ENCODE data around the gene COMMD7. TPM values are rescaled to one million over a fixed set of nuclear protein-coding genes. Genes with fewer than 3 reads are reported as not detected.

Gene COMMD7
- total RNA-seq, 1 experiment from 2014 or later = 61.8 TPM

DNA sequence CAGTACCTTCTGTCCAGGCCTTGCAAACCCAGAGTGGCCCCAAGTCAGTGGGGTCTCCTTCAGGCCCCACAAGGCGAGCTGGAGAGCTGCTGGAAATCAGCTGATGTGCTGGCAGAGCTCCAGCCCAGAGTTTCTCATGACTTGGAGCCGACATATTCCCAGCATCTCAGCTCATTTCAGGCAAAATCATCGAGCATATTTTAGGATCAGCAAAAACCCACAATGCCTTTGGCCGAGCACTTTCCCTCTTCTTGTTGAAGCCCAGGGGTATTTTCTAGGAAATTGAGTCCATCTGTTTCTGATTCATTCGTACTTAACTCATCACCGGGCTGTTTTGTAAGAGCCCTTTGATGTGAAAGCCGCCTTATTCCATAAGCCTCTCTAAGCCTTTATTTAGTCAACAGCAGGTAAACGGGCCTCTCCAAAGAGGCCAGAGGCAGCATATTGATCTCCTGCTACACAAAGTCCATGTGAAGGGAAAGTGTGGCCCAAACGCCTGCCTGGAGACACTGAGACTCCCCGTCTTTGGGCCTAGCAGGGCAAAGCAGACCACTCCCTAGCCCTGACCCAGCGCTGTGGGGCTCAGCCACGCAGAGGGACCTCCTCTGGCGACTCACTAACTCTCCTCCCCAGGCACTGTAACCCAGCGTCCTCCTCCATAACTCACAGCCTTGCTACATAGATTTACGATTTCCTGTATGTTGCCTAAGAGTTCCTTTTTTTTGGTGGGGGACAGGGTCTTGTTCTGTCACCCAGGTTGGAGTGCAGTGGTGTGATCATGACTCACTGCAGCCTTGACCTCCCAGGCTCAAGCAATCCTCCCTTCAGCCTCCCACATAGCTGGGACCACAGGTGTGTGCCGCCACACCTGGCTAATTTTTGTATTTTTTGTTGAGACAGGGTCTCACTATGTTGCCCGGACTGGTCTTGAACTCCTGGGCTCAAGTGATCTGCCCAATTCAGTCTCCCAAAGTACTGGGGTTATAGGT is 57.4 kb downstream of the COMMD7 start:
- DNase-seq (ENCODE audit: low spot score) = no peak
- in situ Hi-C loops (cut with HindIII; ENCODE audit: low sequenced_read_pairs) = loop anchor here (25.0 kb wide), 1 partner anchor 101 kb away; no protein-coding TSS in a partner anchor

DNA sequence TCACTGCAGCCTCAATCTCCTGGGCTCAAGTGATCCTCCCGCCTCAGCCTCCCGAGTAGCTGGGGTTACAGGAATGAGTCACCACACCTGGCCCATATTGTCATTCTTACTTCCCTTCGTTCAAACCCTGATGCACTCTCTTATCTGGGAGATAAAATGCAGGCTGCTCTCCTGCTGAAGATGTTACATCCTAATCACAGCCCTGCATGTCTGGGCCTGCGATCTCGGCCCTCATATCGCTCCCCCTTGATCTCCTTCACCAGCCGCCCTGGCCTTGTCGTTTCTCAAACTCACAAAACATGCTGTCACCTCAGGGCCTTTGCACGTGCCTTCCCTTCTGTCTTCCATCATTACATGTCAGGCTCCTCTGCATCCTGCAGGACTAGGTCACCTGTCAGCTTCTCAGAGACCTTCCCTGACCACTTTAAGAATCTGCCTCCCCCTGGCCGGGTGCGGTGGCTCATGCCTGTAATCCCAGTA is 60.7 kb downstream of the COMMD7 start:
- in situ Hi-C loops (cut with HindIII; ENCODE audit: low sequenced_read_pairs) = loop anchor here (25.0 kb wide), 1 partner anchor 105 kb away; no protein-coding TSS in a partner anchor
- no peak for DNase-seq (ENCODE audit: low spot score)

DNA sequence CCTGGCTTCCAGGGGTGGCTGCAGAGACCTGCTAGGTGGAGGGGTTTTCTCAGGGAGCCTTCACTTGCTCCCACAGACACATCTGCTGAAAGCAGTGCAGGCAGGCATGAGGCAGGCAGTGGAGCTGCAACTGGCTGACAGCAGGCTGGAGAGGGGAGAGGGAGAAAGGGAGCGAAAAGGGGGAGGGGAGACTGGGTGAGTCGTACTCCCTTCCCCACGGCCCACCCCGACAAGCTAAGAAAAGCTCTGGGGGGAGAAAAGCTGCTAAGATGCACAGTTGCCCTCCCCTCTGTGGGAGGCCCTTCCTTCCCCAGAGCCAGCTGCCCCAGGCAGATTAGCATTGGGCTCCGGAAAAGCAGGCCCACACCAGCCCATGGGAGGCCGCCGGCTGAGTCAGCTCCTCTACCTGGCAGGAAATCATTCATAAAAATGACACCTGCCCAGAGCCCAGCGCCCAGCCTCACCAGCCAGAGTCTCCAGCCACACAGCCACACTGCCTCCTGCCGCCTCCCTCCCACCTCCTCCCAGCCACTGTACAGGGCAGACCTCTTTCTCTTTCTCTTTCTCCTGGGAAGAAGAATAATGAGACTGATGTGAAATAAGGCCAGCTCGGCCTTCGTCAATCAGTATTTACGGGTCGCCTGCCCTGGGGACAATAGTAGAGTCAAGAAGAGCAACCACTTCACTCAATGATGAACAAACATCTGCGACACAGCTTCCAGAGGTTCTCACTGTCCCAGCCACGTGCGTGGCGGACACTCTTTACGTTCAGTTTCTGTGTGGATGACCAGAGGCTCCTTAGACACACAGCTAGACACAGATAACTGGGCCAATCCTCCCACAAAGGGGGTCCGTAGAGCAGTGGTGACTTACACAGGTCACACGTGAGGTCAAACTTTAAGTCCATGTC is 61.8 kb downstream of the COMMD7 start:
- in situ Hi-C loops (cut with HindIII; ENCODE audit: low sequenced_read_pairs) = loop anchor here (25.0 kb wide), 1 partner anchor 106 kb away; no protein-coding TSS in a partner anchor
- DNase-seq (ENCODE audit: low spot score) = no peak

DNA sequence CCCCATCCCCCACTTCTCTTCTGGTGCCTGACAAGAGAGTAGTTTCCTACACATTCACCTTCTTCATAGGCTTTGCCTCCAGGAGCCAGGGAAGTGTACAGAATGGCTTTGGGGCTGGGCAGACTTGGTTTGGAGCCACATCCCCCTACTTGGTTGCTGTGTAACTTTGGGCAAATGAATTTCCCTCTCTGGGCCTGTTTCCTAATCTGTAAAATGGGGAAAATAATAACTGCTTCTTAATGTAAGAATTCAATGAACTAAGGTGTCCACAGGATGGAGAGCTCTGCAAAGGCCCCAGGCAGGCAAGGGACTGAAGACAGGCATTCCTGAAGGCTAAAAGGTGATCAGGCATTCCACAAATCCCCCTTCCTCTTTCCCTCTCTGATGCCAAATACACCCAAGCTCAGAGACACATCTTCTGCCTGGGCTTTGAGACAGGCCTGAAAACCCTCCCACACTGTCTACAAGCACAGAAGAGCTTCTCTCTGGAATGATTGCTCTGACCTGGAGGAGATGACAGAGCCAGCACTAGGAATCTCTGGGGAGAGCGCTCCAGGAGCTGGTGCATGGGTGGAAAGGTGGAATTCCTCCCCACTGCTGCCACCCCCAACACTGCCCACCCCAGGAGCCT is 62.6 kb downstream of the COMMD7 start:
- in situ Hi-C loops (cut with HindIII; ENCODE audit: low sequenced_read_pairs) = loop anchor here (25.0 kb wide), 1 partner anchor 107 kb away; no protein-coding TSS in a partner anchor
- DNase-seq (ENCODE audit: low spot score) = no peak

DNA sequence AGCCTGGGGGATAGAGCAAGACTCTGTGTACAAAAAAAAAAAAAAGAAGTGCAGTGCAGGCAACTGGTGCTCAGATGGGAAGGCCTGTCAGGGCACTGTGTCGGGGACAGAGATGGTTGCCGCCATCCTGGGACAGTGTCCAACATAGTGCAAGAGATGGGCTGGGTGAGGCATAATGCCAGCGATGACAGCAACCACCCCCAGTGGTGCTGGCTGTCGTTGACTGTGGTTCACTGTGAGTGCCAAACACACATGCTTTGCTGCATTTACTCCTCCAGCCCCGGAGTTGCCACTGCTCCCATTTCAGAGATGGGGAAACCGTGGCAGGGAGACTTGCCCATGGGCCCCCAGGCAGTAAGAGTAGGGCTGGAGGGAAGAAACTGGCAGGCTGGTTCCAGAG is 64.3 kb downstream of the COMMD7 start:
- in situ Hi-C loops (cut with HindIII; ENCODE audit: low sequenced_read_pairs) = loop anchor here (25.0 kb wide), 1 partner anchor 108 kb away; no protein-coding TSS in a partner anchor
- peak; percentile 81 for DNase-seq (ENCODE audit: low spot score)

GRCh38 chr20:32675223-32675975 is 67.9 kb downstream of the COMMD7 start:
- no peak for DNase-seq (ENCODE audit: low spot score)
- in situ Hi-C loops (cut with HindIII; ENCODE audit: low sequenced_read_pairs) = loop anchor here (25.0 kb wide), 1 partner anchor 112 kb away; no protein-coding TSS in a partner anchor

- DNase-seq (ENCODE audit: low spot score) = no peak
- in situ Hi-C loops (cut with HindIII; ENCODE audit: low sequenced_read_pairs) = no loop called here
Observed at GRCh38 chr20:32674362-32674789, 68.9 kb downstream of the COMMD7 start.

DNA sequence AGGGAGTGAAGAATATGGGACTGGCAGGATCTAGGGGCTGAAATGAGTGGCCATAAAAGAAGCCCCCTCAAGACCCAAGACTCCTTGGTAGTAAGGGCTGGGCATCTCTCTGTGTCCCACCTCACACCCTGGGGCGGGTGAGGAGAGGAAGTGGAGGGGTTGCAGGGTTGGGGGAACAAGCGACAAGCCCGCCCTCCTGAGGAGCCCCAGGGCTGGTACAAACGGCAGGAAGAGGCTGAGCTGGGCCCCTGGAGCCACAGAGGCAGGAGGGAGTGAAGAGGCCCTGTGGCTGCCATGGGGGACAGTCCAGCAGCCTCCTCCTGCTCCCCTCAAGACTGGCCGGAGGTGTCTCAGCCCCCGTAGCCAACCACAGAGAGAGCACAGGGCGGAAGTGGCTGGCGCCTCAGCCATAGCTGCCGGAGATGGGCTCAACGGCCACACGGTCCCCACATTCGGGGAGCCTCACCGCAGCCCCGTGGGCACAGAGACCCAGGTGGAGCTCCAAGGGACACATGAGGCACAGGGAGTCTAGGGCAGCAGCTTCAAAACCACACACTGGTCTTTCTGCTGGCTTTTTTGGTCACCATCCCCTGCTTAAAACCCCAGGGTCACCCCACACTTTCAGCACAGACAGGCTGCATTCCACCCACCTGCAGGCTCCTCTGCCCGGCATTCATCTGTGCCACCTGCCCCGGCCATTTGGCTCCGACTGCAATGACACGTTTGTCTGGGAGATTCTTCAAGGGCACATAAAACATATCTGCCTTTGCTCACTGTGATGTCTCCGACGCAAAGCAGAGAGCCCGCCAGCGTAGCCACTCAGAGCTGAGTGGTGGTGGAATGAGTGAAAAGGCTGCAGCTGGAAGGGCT is 70.0 kb downstream of the COMMD7 start:
- in situ Hi-C loops (cut with HindIII; ENCODE audit: low sequenced_read_pairs) = no loop called here
- DNase-seq (ENCODE audit: low spot score) = no peak

DNA sequence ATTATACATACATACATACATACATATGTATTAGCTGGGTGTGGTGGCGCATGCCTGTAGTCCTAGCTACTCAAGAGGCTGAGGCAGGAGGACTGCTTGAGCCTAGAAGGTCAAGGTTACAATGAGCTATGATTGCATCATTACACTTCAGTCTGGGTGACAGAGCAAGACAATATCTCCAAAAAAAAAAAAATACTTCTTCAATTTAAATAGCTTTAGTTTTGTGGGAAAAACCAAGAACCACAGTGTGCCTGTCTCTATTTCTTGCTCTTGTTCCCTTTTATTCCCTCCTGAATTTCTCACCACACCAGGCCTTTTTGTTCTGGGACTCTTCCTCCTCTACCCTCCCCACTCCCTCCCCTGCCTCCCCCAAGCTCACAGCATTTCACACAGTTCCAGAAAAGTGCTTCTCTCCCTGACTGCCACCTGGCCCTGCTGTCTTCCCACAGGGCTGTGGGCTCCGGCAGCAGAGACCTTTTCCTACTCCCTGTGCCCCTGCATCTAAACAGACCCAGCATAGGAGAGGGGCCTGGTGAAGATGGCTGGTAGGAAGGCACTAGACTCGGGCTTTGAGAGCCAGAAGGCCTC is 70.8 kb downstream of the COMMD7 start:
- in situ Hi-C loops (cut with HindIII; ENCODE audit: low sequenced_read_pairs) = no loop called here
- peak; percentile 36 for DNase-seq (ENCODE audit: low spot score)

- no peak for DNase-seq (ENCODE audit: low spot score)
- in situ Hi-C loops (cut with HindIII; ENCODE audit: low sequenced_read_pairs) = no loop called here
Observed at GRCh38 chr20:32670773-32671455, 72.4 kb downstream of the COMMD7 start.

DNA sequence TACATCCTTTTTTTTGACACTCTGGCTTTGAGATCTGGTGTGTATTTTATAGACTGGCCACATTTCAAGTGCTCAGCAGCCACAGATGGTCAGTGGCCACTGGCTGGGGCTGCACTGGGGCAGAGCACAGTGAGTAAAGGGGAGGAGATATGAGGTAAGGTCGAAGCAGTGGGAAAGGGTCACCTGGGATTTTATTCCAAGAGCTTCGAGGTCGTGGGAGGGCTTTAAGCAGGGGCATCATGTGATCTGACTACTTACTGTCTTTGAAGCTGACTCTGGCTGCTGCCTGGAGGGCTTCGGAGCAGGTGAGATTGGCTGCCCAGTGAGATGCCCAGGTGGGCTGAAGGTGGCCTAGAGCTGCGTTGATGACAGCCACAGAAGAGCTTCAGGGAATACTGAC is 76.2 kb downstream of the COMMD7 start:
- in situ Hi-C loops (cut with HindIII; ENCODE audit: low sequenced_read_pairs) = no loop called here

DNA sequence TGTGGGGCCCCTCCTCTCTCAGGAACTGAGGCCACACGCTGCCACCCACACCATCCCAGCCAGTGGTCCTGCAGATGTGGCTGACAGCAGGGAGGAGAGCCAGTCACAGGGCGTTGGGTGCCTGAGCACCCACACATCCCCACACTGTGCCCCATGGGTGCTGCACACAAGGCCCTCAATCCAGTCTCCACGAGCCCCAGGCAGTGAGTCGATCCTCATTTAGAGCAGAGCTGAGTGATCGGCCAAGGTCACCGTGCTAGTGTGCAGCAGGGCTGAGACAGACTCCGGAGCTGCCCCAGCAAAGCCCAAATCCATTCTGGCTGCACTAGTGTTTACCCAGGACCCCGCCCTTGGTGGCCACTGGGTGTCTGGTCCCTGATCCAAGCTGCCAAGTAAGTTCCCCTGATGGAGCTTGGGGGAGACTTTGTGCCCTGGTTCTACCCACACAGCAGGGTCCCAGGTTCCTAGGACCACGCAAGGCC is 78.5 kb downstream of the COMMD7 start:
- in situ Hi-C loops (cut with HindIII; ENCODE audit: low sequenced_read_pairs) = no loop called here
- DNase-seq (ENCODE audit: low spot score) = no peak

More for the DNA sequence above, 76.2 kb downstream of the COMMD7 start:
- DNase-seq (ENCODE audit: low spot score) = peak; percentile 38

- in situ Hi-C loops (cut with HindIII; ENCODE audit: low sequenced_read_pairs) = no loop called here
- DNase-seq (ENCODE audit: low spot score) = no peak
Observed at GRCh38 chr20:32664012-32664677, 79.1 kb downstream of the COMMD7 start.

- no peak for DNase-seq (ENCODE audit: low spot score)
- in situ Hi-C loops (cut with HindIII; ENCODE audit: low sequenced_read_pairs) = no loop called here
Observed at GRCh38 chr20:32663335-32664011, 79.8 kb downstream of the COMMD7 start.

DNA sequence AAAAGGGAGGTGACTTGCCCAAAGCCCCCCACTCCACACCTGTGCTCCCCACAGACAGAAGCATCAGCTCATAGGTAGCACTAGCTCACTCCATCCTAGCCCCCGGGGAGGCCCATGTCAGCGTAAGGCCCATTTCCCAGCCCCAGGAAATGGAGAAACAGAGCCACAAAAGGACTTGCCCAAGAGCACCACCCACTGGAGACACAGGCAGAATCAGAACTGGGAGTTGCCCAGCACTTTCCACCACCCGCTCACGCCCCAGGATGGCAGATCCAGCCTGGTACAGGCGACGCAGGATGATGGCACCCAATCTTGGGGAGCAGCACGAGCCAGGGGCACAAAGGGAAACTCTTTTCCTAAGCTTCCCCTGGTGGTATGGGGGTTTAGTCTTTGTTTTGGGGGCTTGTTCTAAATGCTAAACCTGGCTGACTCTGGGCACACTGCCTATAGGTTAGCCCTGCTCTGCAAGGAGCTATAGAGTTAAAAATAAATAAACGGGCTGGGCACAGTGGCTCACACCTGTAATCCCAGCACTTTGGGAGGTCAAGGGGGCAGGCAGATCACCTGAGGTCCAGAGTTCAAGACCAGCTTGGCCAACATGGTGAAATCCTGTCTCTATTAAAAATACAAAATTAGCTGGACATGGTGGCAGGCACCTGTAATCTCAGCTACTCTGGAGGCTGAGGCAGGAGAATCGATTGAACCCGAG is 81.3 kb downstream of the COMMD7 start:
- no peak for DNase-seq (ENCODE audit: low spot score)

More for the DNA sequence above, 81.3 kb downstream of the COMMD7 start:
- in situ Hi-C loops (cut with HindIII; ENCODE audit: low sequenced_read_pairs) = no loop called here
